HL-60 (cell line): ENCODE measurements around the gene CCL3.
"Not testable (repeated sequence)": the region's sequence is repeated elsewhere in the genome, so short reads cannot be mapped to it uniquely, and the experiment has no call there.

ENCODE experiments used
- CTCF ChIP-seq: IDR thresholded peaks from one replicate; pipeline ENCODE4 v1.5.1; 2011; ENCODE audit warnings: low read length, control low read depth, inconsistent platforms; ENCODE audit not compliant: insufficient read depth
- GABPA ChIP-seq: IDR thresholded peaks from 2 replicates; pipeline ENCODE4 v1.6.1; 2012; ENCODE audit warnings: low read depth

- not testable (repeated sequence) for TF ChIP-seq CTCF, GABPA
Measured at GRCh38 chr17:36114971-36115648, 25.2 kb upstream of the CCL3 start.
